Astrocyte (in vitro differentiated cells and primary cell): Measurements from ENCODE around the gene CAPZB. TPM values are rescaled to one million over a fixed set of nuclear protein-coding genes. Genes with fewer than 3 reads are reported as not detected.

Experiments
- DNase-seq: peaks from one replicate; pipeline ENCODE4 v3.0.0-alpha.2; 2010; ENCODE audit warnings: low read depth
- FAIRE-seq: peaks from 2 replicates; lab custom pipeline; 2011; peaks lifted over from hg19 to GRCh38; lab: Jason Lieb, UNC
- H2AFZ ChIP-seq: 2 replicates; pipeline ENCODE4 v1.6.0; 2012; ENCODE audit warnings: low read depth, low read length, inconsistent platforms
- H3K27ac ChIP-seq: 2 replicates; pipeline ENCODE4 v1.5.1; 2011; ENCODE audit warnings: low read depth, low read length, inconsistent platforms
- H3K27me3 ChIP-seq: 2 replicates; pipeline ENCODE4 v1.6.0; 2011; ENCODE audit warnings: low read length, inconsistent platforms; ENCODE audit not compliant: insufficient read depth
- H3K36me3 ChIP-seq: 2 replicates; pipeline ENCODE4 v1.5.1; 2011; ENCODE audit warnings: low read length, inconsistent platforms; ENCODE audit not compliant: insufficient read depth
- H3K4me1 ChIP-seq: 2 replicates; pipeline ENCODE4 v1.5.1; 2011; ENCODE audit warnings: low read length, inconsistent platforms; ENCODE audit not compliant: insufficient read depth
- H3K4me2 ChIP-seq: 2 replicates; pipeline ENCODE4 v1.6.0; 2012; ENCODE audit warnings: low read length, inconsistent platforms
- H3K4me3 ChIP-seq: 2 replicates; pipeline ENCODE4 v1.5.1; 2011; ENCODE audit warnings: low read depth, mild to moderate bottlenecking, low read length, inconsistent platforms; ENCODE audit not compliant: insufficient read depth
- H3K79me2 ChIP-seq: 2 replicates; pipeline ENCODE4 v1.6.0; 2012; ENCODE audit warnings: mild to moderate bottlenecking, low read length, inconsistent platforms; ENCODE audit not compliant: insufficient read depth
- H3K9ac ChIP-seq: 2 replicates; pipeline ENCODE4 v1.6.0; 2012; ENCODE audit warnings: mild to moderate bottlenecking, low read length, inconsistent platforms
- H3K9me3 ChIP-seq: 2 replicates; pipeline ENCODE4 v1.5.1; 2012; ENCODE audit warnings: low read depth, mild to moderate bottlenecking, low read length, inconsistent platforms; ENCODE audit not compliant: insufficient read depth
- H4K20me1 ChIP-seq: 2 replicates; pipeline ENCODE4 v1.6.0; 2012; ENCODE audit warnings: low read length, inconsistent platforms; ENCODE audit not compliant: insufficient read depth
- H3K27ac Mint-ChIP-seq: one replicate; pipeline ENCODE4 v1.8.0; 2021; ENCODE audit warnings: mild to moderate bottlenecking, mixed read lengths; ENCODE audit not compliant: unreplicated experiment
- H3K27me3 Mint-ChIP-seq: one replicate; pipeline ENCODE4 v1.8.0; 2021; ENCODE audit warnings: low read depth, mixed read lengths; ENCODE audit not compliant: unreplicated experiment
- H3K36me3 Mint-ChIP-seq: one replicate; pipeline ENCODE4 v1.8.0; 2021; ENCODE audit warnings: low read depth, mixed read lengths; ENCODE audit not compliant: unreplicated experiment
- H3K4me1 Mint-ChIP-seq: one replicate; pipeline ENCODE4 v1.8.0; 2021; ENCODE audit warnings: low read depth, mixed read lengths; ENCODE audit not compliant: unreplicated experiment
- H3K4me3 Mint-ChIP-seq: one replicate; pipeline ENCODE4 v1.8.0; 2021; ENCODE audit warnings: mild to moderate bottlenecking, moderate library complexity, mixed read lengths; ENCODE audit not compliant: unreplicated experiment
- H3K9me3 Mint-ChIP-seq: one replicate; pipeline ENCODE4 v1.8.0; 2021; ENCODE audit warnings: mild to moderate bottlenecking, mixed read lengths; ENCODE audit not compliant: unreplicated experiment
- EZH2 ChIP-seq: IDR thresholded peaks from 2 replicates; pipeline ENCODE4 v1.6.1; 2012; ENCODE audit warnings: mild to moderate bottlenecking, low read length, inconsistent platforms; ENCODE audit not compliant: insufficient read depth
- total RNA-seq: library from RNA; stranded (reverse); gene quantifications from 2 replicates; pipeline ENCODE4 v1.2.1, GENCODE V29; 2021
- TF ChIP-seq, protein P1 (sequence below): IDR thresholded peaks from 2 replicates; pipeline ENCODE4 v1.5.1; 2011; ENCODE audit warnings: low read depth, mild to moderate bottlenecking, inconsistent platforms, low read length, moderate library complexity; ENCODE audit not compliant: insufficient read depth

The CAPZB gene
- total RNA-seq, 1 donor from 2014 or later = 458 TPM

DNA sequence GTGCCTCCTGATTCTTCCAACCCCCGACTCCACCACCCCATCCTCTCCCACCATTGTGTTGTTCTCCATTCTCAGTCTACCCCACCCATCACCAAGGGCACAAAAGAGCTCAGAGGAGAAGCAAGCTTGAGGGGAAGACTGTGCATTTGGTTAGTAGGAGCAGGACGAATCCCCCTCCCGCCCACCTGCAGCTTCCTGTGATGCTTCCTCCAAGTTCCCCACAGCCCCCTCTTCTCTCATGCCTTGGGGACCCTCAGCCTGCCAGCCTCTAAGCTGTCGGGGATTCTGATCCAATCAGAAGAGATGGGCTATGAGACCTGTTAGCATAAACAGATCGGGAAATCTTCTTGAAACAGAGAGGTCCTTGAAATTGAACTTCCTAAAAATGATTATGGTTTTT, 22.2 kb upstream of the CAPZB start:
- H2AFZ ChIP-seq = no peak overlapping the region
- H3K4me1 ChIP-seq = peaks cover 22% of the 10 kb centered on the region
- H3K27me3 Mint-ChIP-seq = peaks cover 6% of the 10 kb centered on the region
- H3K9me3 Mint-ChIP-seq = no peaks in the 10 kb centered on the region
- H3K4me2 ChIP-seq = no peak overlapping the region
- H3K4me3 ChIP-seq = no peak overlapping the region
- H3K4me3 Mint-ChIP-seq = no peak overlapping the region
- no peak overlapping the region for H3K27ac Mint-ChIP-seq
- FAIRE-seq = no peak
- DNase-seq = no peak
- H3K27me3 ChIP-seq = no peaks in the 10 kb centered on the region
- no peaks in the 10 kb centered on the region for H3K36me3 ChIP-seq
- H3K4me1 Mint-ChIP-seq = peaks cover 5% of the 10 kb centered on the region
- H3K27ac ChIP-seq = no peak overlapping the region
- H3K79me2 ChIP-seq = no peaks in the 10 kb centered on the region
- H3K9me3 ChIP-seq = no peaks in the 10 kb centered on the region
- H4K20me1 ChIP-seq = no peaks in the 10 kb centered on the region
- TF ChIP-seq EZH2 = no peak
- TF ChIP-seq, protein P1, sequence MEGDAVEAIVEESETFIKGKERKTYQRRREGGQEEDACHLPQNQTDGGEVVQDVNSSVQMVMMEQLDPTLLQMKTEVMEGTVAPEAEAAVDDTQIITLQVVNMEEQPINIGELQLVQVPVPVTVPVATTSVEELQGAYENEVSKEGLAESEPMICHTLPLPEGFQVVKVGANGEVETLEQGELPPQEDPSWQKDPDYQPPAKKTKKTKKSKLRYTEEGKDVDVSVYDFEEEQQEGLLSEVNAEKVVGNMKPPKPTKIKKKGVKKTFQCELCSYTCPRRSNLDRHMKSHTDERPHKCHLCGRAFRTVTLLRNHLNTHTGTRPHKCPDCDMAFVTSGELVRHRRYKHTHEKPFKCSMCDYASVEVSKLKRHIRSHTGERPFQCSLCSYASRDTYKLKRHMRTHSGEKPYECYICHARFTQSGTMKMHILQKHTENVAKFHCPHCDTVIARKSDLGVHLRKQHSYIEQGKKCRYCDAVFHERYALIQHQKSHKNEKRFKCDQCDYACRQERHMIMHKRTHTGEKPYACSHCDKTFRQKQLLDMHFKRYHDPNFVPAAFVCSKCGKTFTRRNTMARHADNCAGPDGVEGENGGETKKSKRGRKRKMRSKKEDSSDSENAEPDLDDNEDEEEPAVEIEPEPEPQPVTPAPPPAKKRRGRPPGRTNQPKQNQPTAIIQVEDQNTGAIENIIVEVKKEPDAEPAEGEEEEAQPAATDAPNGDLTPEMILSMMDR = no peak
- no peak overlapping the region for H3K9ac ChIP-seq
- no peaks in the 10 kb centered on the region for H3K36me3 Mint-ChIP-seq

DNA sequence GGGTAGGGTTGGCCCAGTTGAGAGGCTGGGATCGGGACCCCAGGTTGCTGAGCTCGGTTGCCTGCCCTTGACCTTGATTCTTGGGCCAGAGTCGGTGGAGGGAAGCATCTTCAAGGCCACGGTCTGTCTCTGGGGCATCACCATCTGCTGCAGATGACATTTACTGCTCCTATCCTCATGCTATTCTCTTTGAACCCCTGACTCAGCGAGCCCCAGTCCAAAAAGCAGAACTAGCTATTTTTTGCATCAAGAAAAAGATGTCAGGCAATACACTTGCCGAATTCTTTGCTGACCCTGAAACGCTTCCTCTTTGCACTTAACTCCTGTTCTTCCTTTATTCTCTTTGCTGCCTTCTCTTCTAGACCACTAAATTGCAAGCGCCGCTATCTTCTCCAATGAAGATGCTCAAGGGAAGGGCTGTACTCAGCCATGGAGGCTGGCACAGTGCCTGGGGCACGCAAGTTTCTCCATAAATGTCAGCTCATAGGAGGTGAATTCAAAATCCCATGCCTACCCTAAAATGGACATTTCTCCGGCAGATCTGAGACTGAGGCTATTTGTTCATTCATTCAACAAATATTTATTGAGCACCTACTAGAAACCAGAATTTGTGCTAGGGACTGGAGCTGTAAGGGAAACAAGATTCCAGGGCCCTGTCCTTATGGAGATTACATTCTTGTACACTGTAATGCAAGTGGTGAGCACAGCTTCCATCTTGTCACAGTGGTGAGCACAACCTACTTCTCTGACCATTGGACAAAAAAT, 20.5 kb upstream of the CAPZB start:
- Histone ChIP-seq H3K9ac (peak overlapping the region; percentile 51), H3K27me3 (no peaks in the 10 kb centered on the region), H3K9me3 (no peaks in the 10 kb centered on the region), H3K4me1 (peaks cover 22% of the 10 kb centered on the region), H3K4me3 (no peak overlapping the region), H3K36me3 (no peaks in the 10 kb centered on the region), H4K20me1 (no peaks in the 10 kb centered on the region), H3K79me2 (no peaks in the 10 kb centered on the region), H3K4me2 (peak overlapping the region; percentile 57), H3K27ac (peak overlapping the region; percentile 72), H2AFZ (no peak overlapping the region)
- no peak overlapping the region for H3K4me3 Mint-ChIP-seq
- H3K4me1 Mint-ChIP-seq = peaks cover 5% of the 10 kb centered on the region
- peaks cover 6% of the 10 kb centered on the region for H3K27me3 Mint-ChIP-seq
- no peak overlapping the region for H3K27ac Mint-ChIP-seq
- H3K36me3 Mint-ChIP-seq = no peaks in the 10 kb centered on the region
- TF ChIP-seq, protein P1 = no peak
- TF ChIP-seq EZH2 = no peak
- no peaks in the 10 kb centered on the region for H3K9me3 Mint-ChIP-seq
- DNase-seq (no peak), FAIRE-seq (no peak)
